ENCODE measurements around the gene GNB3.

The GNB3 gene

DNA sequence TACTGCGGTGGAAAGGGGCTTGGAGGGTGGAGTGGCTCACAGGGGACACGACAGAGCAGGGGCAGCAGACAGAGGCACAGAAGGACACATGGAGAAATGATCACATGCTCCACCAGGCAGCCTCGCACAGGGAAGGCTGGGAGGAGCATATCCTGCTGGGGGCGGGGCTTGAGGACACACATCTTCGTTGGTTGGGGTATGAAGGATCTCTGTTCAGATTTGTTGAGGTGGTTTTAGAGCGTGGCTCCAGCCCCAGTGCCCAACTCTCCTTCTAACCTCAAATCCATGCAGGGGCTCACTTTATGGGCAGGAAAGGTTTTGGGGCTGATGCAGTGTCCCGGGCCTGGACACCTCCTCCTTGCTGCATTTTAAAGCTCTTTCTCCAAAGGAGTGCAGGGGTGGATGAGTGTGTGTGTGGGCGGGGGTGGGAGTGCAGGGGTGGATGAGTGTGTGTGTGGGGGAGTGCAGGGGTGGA, 13.3 kb upstream of the GNB3 start:
- H3K4me3 ChIP-seq (ENCODE audit: low read length): peak overlapping the region; percentile 23
- DNase-seq (ENCODE audit: low read depth): peak; percentile 80
- TF ChIP-seq, protein P1, sequence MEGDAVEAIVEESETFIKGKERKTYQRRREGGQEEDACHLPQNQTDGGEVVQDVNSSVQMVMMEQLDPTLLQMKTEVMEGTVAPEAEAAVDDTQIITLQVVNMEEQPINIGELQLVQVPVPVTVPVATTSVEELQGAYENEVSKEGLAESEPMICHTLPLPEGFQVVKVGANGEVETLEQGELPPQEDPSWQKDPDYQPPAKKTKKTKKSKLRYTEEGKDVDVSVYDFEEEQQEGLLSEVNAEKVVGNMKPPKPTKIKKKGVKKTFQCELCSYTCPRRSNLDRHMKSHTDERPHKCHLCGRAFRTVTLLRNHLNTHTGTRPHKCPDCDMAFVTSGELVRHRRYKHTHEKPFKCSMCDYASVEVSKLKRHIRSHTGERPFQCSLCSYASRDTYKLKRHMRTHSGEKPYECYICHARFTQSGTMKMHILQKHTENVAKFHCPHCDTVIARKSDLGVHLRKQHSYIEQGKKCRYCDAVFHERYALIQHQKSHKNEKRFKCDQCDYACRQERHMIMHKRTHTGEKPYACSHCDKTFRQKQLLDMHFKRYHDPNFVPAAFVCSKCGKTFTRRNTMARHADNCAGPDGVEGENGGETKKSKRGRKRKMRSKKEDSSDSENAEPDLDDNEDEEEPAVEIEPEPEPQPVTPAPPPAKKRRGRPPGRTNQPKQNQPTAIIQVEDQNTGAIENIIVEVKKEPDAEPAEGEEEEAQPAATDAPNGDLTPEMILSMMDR (IDR thresholded peaks at IDR 0.05; ENCODE audit: insufficient read depth, low read depth, low read length, missing control alignments): no peak

DNA sequence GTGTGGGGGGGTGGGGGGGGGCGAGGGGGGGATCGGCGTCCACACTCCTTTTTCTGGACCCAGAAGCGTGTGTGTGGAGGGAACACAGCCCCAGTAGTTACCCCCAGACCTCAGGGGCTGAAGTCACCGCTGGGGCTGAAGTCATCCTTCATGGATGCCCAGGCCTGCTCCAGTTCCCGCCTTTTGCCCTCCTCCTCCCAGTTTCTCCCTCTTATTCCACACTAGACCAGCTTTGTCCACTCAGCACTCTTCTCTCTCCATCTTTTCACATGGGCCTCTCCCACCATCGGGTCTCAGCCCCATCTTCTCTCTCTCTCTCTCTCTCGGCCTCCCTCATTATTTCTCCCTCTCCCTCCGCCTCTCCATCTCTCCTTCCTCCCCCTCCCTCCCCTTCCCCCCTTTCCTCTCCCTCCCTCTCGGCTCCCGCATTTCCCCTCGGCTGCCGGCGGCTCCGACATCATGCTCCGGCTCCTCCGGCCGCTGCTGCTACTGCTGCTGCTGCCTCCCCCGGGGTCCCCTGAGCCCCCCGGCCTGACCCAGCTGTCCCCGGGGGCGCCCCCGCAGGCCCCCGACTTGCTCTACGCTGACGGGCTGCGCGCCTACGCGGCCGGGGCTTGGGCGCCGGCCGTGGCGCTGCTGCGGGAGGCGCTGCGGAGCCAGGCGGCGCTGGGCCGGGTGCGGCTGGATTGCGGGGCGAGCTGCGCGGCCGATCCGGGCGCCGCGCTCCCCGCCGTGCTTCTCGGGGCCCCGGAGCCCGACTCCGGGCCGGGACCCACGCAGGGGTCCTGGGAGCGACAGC, 12.5 kb upstream of the GNB3 start, which contains the start of gene P3H3:
Gene P3H3 (plus strand): TSS at position 426 of the 799 bp plus-strand sequence. CDS start 34 bp downstream, at position 460.
- DNase-seq (ENCODE audit: low read depth): peak; percentile 48
- TF ChIP-seq, protein P1 (IDR thresholded peaks at IDR 0.05; ENCODE audit: insufficient read depth, low read depth, low read length, missing control alignments): no peak
- peak within 1 kb of the TSS; percentile 88 for H3K4me3 ChIP-seq (ENCODE audit: low read length)

DNA sequence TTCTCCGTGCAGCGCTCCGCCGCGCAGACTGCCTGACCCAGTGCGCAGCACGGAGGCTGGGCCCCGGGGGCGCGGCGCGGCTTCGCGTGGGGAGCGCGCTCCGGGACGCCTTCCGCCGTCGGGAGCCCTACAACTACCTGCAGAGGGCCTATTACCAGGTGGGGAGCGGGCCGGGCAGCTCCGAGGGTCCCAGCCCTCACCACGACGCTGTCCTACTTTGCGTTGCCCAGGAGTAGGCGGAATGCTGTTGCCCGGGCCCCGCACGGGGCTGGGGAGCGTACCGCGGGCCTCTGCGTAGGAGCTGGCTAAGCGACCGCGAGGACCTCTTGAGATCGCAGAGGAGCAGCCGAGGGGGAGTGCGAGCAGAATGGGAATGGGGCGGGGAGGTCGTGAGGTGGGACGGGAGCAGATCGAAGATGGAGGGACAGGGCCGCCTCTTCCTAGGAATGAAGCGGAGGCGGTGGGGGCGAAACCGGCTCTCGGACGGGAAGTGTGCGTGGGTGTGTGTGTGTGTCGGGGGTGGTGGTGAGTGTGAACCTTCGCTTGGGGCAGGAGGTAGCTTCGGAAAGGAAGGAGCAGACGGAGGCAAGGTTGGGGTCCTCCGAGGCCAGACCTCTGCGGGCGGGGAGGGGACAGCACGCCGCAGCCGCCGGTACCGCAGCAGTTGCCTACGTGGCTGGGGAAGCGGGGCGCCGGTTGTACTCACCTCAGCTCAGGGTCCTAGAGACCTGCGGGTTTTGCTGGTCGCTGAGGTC, 11.8 kb upstream of the GNB3 start:
- peak overlapping the region; percentile 88 for H3K4me3 ChIP-seq (ENCODE audit: low read length)
- TF ChIP-seq, protein P1 (IDR thresholded peaks at IDR 0.05; ENCODE audit: insufficient read depth, low read depth, low read length, missing control alignments): no peak
- peak; percentile 57 for DNase-seq (ENCODE audit: low read depth)

DNA sequence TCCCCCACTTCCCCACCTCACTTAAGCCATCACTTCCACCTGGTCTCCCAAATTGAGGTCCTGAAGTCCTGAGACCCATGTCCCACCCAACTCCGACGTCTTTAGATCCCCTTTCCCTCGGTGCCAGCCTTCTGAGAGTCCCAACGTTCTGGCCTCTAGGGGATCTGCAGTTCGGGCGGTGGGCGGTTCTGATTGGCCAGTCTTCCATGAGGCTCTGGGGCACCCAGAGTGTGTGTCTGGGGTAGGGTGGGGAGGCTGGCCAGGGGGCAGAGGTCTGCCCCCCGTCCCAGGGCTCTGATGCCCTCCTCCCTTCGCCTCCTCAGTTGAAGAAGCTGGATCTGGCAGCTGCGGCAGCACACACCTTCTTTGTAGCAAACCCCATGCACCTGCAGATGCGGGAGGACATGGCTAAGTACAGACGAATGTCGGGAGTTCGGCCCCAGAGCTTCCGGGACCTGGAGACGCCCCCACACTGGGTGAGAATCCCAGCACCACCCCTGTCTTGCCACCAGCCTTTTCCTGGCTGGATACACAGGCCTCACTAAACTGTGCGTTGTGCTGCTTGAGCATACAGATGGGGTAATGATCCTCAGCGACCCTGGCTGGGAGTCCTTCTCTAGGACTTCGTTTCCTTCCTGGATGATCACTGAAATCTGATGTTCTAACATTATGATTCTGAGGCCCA, 11.0 kb upstream of the GNB3 start:
- TF ChIP-seq, protein P1 (IDR thresholded peaks at IDR 0.05; ENCODE audit: insufficient read depth, low read depth, low read length, missing control alignments): peak; percentile 38
- DNase-seq (ENCODE audit: low read depth): no peak
- H3K4me3 ChIP-seq (ENCODE audit: low read length): peak overlapping the region; percentile 88

DNA sequence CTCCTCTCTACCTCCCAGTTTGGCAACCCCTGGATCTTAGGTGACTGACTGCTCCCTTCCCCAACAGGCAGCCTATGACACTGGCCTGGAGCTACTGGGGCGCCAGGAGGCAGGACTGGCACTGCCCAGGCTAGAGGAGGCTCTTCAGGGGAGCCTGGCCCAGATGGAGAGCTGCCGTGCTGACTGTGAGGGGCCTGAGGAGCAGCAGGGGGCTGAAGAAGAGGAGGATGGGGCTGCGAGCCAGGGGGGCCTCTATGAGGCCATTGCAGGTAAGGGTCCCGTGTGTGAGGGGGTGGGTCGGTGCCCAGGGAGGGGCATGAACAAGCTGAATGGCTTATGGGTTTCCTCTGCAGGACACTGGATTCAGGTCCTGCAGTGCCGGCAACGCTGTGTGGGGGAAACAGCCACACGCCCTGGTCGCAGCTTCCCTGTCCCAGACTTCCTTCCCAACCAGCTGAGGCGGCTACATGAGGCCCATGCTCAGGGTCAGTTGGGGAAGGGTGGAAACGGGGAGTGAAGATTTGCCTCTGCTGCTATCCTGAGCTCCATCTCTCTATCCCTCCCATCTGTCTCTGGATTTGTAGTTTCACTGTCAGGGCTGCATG, 10.3 kb upstream of the GNB3 start:
- TF ChIP-seq, protein P1 (IDR thresholded peaks at IDR 0.05; ENCODE audit: insufficient read depth, low read depth, low read length, missing control alignments): no peak
- DNase-seq (ENCODE audit: low read depth): no peak
- H3K4me3 ChIP-seq (ENCODE audit: low read length): no peak overlapping the region

DNA sequence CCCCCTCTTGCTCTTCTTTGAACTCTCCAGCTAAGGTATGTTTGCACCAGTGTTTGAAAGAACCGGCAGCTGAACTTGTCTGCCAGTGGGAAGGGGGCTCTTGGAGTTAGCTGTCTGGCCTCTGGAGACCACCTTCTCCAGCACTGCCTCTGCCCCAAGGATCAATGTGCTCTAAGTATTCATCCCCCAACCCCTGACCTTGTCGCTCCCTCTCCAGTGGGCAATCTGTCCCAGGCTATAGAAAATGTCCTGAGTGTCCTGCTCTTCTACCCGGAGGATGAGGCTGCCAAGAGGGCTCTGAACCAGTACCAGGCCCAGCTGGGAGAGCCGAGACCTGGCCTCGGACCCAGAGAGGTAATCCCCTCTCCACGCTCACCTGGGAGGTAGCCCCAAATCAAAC, 9.7 kb upstream of the GNB3 start:
- no peak for DNase-seq (ENCODE audit: low read depth)
- no peak overlapping the region for H3K4me3 ChIP-seq (ENCODE audit: low read length)
- TF ChIP-seq, protein P1 (IDR thresholded peaks at IDR 0.05; ENCODE audit: insufficient read depth, low read depth, low read length, missing control alignments): no peak
